Measurements from ENCODE around the gene COL5A1. TPM values are rescaled to one million over a fixed set of nuclear protein-coding genes. Genes with fewer than 3 reads are reported as not detected.

COL5A1 gene
- total and polyA plus RNA-seq, 2 experiments from 2014 or later, result 211 to 812 TPM

GRCh38 chr9:134669399-134669955 lies 27.9 kb downstream of the COL5A1 start:
- H3F3A ChIP-seq (ENCODE audit: insufficient read depth), result peaks cover 94% of the 10 kb centered on the region
- no peaks in the 10 kb centered on the region for H3K36me3 ChIP-seq (ENCODE audit: low read depth)
- H3K9ac ChIP-seq, result peak overlapping the region; percentile 39
- H4K20me1 ChIP-seq (ENCODE audit: insufficient read depth), result peaks cover 45% of the 10 kb centered on the region
- WGBS, 2 experiments (ENCODE audit: low coverage in 1 of 2, low lambda C conversion rate in 2 of 2, missing lambda C conversion rate in 2 of 2), result 36 to 57% methylated on average over 9 of the region's 9 CpGs
- H3K4me2 ChIP-seq (ENCODE audit: unreplicated experiment), result peak overlapping the region; percentile 76
- H3K27me3 ChIP-seq (replicated peaks; ENCODE audit: insufficient read depth), result no peaks in the 10 kb centered on the region
- no peaks in the 10 kb centered on the region for H3K9me2 ChIP-seq (ENCODE audit: insufficient read depth)
- H3K79me2 ChIP-seq (ENCODE audit: insufficient read depth), result peaks cover 100% of the 10 kb centered on the region
- no peaks in the 10 kb centered on the region for H3K9me3 ChIP-seq (ENCODE audit: low read depth)
- H3K4me3 ChIP-seq, result no peak overlapping the region
- H3K4me1 ChIP-seq (ENCODE audit: insufficient read depth), result peaks cover 76% of the 10 kb centered on the region
- DNase-seq, result no peak
- H2AFZ ChIP-seq, result no peak overlapping the region
- H3K27ac ChIP-seq, result peak overlapping the region; percentile 63
- no peak for TF ChIP-seq EZH2phosphoT487 (IDR thresholded peaks at IDR 0.05; ENCODE audit: insufficient read depth, low read depth)
- TF ChIP-seq EZH2 (IDR thresholded peaks at IDR 0.05; ENCODE audit: insufficient read depth, poor library complexity, severe bottlenecking), result no peak
- in situ Hi-C loops (cut with MboI), result loop anchor here (25.0 kb wide), 1 partner anchor 207 kb away; no protein-coding TSS in a partner anchor

DNA sequence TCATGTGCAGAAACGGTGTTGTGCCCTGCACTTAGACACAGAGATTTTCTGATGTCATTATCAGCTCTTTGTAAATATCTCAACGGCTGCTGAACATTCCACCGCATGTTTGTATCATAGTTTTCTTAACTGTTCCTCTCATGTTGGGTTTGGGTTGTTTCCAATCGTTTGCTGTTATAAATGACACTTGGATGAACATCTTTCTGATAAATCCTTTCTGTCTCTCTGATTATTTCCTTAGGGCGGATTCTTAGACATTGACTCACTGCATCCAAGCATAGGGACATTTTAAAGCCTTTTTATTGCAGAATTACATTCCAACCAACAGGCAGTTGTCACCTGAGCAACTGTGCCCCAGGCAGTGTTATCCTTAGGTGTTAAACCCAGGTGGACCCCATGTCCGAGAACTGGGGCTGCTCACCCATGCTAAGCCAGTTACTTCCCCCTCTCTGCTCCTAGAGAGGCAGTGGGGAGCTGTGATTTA lies 28.5 kb downstream of the COL5A1 start:
- Histone ChIP-seq H3K9me3 (ENCODE audit: low read depth) (no peaks in the 10 kb centered on the region), H3K9me2 (ENCODE audit: insufficient read depth) (no peaks in the 10 kb centered on the region), H3K4me1 (ENCODE audit: insufficient read depth) (peaks cover 76% of the 10 kb centered on the region), H3K9ac (peak overlapping the region; percentile 39), H4K20me1 (ENCODE audit: insufficient read depth) (peaks cover 48% of the 10 kb centered on the region), H3K79me2 (ENCODE audit: insufficient read depth) (peaks cover 100% of the 10 kb centered on the region), H3K27ac (peak overlapping the region; percentile 63), H3K4me3 (no peak overlapping the region), H2AFZ (no peak overlapping the region), H3F3A (ENCODE audit: insufficient read depth) (peaks cover 94% of the 10 kb centered on the region), H3K36me3 (ENCODE audit: low read depth) (no peaks in the 10 kb centered on the region), H3K4me2 (ENCODE audit: unreplicated experiment) (peak overlapping the region; percentile 76), H3K27me3 (replicated peaks; ENCODE audit: insufficient read depth) (no peaks in the 10 kb centered on the region)
- 13 to 15% methylated on average over 6 of the region's 6 CpGs for WGBS, 2 experiments (ENCODE audit: low coverage in 1 of 2, low lambda C conversion rate in 2 of 2, missing lambda C conversion rate in 2 of 2)
- in situ Hi-C loops (cut with MboI), result loop anchor here (25.0 kb wide), 1 partner anchor 208 kb away; no protein-coding TSS in a partner anchor
- TF ChIP-seq EZH2phosphoT487 (IDR thresholded peaks at IDR 0.05; ENCODE audit: insufficient read depth, low read depth) (0 out of 2 replicates have a peak, but pooled peaks have one; percentile 73), EZH2 (IDR thresholded peaks at IDR 0.05; ENCODE audit: insufficient read depth, poor library complexity, severe bottlenecking) (no peak)
- DNase-seq, result peak; percentile 89

DNA sequence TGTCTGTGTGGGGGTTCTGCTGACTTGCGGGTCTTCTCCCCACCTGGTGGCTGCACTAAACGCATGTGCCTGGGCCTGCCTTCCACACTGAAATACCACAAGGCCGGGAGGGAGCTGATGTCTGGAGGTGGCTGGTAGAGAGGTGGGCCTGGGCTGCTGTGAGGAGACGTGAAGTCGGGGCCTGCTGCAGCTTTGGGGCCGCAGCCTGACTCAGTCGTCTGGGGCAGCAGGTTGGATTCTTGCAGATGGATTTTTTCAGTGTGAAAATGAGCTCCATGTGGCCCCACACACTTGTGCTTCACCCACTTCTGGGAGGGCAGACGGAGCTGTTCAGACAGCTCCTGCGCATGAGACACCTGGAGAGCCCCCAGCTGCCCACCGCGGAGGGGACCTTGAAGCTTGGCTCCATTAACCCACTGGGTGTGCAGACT lies 29.3 kb downstream of the COL5A1 start:
- Histone ChIP-seq H3K9me2 (ENCODE audit: insufficient read depth) (no peaks in the 10 kb centered on the region), H3K9me3 (ENCODE audit: low read depth) (no peaks in the 10 kb centered on the region), H3K4me3 (peak overlapping the region; percentile 29; the same call in 1 of the 2 replicates), H3K4me1 (ENCODE audit: insufficient read depth) (peaks cover 76% of the 10 kb centered on the region), H3K79me2 (ENCODE audit: insufficient read depth) (peaks cover 100% of the 10 kb centered on the region), H3K9ac (peak overlapping the region; percentile 39), H3K27ac (peak overlapping the region; percentile 63), H3K36me3 (ENCODE audit: low read depth) (no peaks in the 10 kb centered on the region), H3F3A (ENCODE audit: insufficient read depth) (peaks cover 94% of the 10 kb centered on the region), H3K4me2 (ENCODE audit: unreplicated experiment) (peak overlapping the region; percentile 66), H2AFZ (no peak overlapping the region), H3K27me3 (replicated peaks; ENCODE audit: insufficient read depth) (no peaks in the 10 kb centered on the region), H4K20me1 (ENCODE audit: insufficient read depth) (peaks cover 56% of the 10 kb centered on the region)
- TF ChIP-seq EZH2 (IDR thresholded peaks at IDR 0.05; ENCODE audit: insufficient read depth, poor library complexity, severe bottlenecking) (no peak), EZH2phosphoT487 (IDR thresholded peaks at IDR 0.05; ENCODE audit: insufficient read depth, low read depth) (no peak)
- 50 to 51% methylated on average over 11 of the region's 11 CpGs for WGBS, 2 experiments (ENCODE audit: low coverage in 1 of 2, low lambda C conversion rate in 2 of 2, missing lambda C conversion rate in 2 of 2)
- in situ Hi-C loops (cut with MboI), result loop anchor here (25.0 kb wide), 1 partner anchor 209 kb away; no protein-coding TSS in a partner anchor
- DNase-seq, result no peak

DNA sequence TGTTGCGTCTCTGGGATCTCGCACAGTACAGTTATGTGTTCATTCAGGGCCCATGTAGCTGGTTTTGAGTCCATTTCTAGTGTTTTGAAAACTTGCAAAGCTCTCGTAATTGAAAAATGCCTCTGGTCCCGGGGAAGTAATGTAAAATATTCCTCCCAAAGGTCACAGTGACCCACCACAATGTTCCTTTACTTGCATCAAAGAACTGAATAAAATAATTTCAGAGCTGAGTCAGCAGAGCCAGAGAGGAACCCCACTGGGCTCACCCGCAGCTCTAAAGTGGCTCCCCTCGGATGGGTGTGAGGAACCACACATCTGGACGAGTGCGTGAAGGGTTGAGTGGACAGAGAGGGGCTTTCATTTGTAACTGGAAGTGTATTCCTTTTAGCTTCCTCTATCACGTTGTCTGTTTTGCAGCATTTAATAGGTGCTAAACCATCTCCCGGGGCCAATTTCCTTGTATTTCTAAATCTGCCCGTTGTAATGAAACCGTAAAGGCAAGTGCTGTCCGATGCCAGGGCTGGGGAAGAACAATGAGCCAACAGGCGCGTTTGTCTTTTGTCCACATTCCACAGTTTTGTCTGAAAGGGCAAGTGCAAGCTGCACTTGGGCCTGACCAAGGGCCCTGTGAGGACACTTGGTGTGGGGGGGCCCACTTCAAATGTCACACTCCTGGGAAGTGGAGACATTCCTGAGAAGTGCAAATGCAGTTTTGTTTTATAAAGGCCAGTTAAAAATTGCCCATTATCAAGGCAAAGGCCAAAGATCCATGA lies 29.9 kb downstream of the COL5A1 start:
- Histone ChIP-seq H3K36me3 (ENCODE audit: low read depth) (no peaks in the 10 kb centered on the region), H3K9me2 (ENCODE audit: insufficient read depth) (no peaks in the 10 kb centered on the region), H3K79me2 (ENCODE audit: insufficient read depth) (peaks cover 100% of the 10 kb centered on the region), H4K20me1 (ENCODE audit: insufficient read depth) (peaks cover 63% of the 10 kb centered on the region), H2AFZ (no peak overlapping the region), H3K27ac (peak overlapping the region; percentile 63), H3K9ac (peak overlapping the region; percentile 39), H3K4me1 (ENCODE audit: insufficient read depth) (peaks cover 71% of the 10 kb centered on the region), H3K4me3 (peak overlapping the region; percentile 29; the same call in 1 of the 2 replicates), H3F3A (ENCODE audit: insufficient read depth) (peaks cover 94% of the 10 kb centered on the region), H3K27me3 (replicated peaks; ENCODE audit: insufficient read depth) (no peaks in the 10 kb centered on the region), H3K9me3 (ENCODE audit: low read depth) (no peaks in the 10 kb centered on the region), H3K4me2 (ENCODE audit: unreplicated experiment) (peak overlapping the region; percentile 66)
- TF ChIP-seq EZH2 (IDR thresholded peaks at IDR 0.05; ENCODE audit: insufficient read depth, poor library complexity, severe bottlenecking), result no peak
- TF ChIP-seq EZH2phosphoT487 (IDR thresholded peaks at IDR 0.05; ENCODE audit: insufficient read depth, low read depth), result no peak
- WGBS, 2 experiments (ENCODE audit: low coverage in 1 of 2, low lambda C conversion rate in 2 of 2, missing lambda C conversion rate in 2 of 2), result 35% methylated on average over 15 of the region's 15 CpGs
- DNase-seq, result peak; percentile 52
- in situ Hi-C loops (cut with MboI), result loop anchor here (25.0 kb wide), 1 partner anchor 209 kb away; no protein-coding TSS in a partner anchor
